GM10248 (cell line): Measurements from ENCODE around the gene AP2A1.

ENCODE experiments used
- CTCF ChIA-PET: fragments of 300-600 bp; sonication (Branson Sonifier 250); formaldehyde crosslinking; extraction: SDS; loops from one replicate; lab custom pipeline; 2021; ENCODE audit warnings: antibody characterized with exemption; lab: Yijun Ruan, JAX
- POLR2A ChIA-PET: fragments of 350-650 bp; sonication (Branson Sonifier 250); formaldehyde crosslinking; extraction: SDS; loops from one replicate; lab custom pipeline; 2020; ENCODE audit warnings: antibody characterized with exemption; lab: Yijun Ruan, JAX
- DNase-seq: peaks from one replicate; pipeline ENCODE4 v3.0.0; 2012; ENCODE audit errors: extremely low spot score
- TF ChIP-seq, protein P1 (sequence below): IDR thresholded peaks from 2 replicates; pipeline ENCODE4 v1.5.1; 2012; ENCODE audit warnings: mild to moderate bottlenecking, low read depth; ENCODE audit errors: extremely low read depth, missing control alignments, control extremely low read depth

Gene AP2A1

DNA sequence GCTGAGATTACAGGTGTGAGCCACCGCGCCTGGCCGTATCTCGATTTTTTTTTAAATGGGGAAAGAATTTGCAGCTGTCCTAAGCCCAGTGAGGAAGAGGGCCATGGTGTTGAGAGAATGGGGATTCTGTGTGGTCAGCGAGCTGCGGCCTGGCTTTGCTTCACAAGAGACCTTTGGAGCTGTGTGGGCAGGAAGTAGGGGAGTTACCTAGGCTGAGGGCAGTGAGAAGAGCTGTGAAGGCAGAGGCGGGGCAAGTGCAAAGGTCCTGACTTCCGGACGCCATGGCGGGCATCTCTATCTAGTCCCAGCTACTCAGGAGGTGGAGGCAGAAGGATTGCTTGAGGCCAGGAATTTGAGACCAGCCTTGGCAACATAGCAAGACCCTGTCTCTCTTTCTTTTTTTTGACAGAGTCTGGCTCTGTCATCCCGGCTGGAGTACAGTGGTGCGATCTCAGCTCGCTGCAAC lies 4.9 kb downstream of the AP2A1 start:
- no peak for DNase-seq
- ChIA-PET CTCF (interaction anchor here (1.5 kb wide), 1 partner anchor 15 kb away, joined by 3 read pairs; no protein-coding TSS in a partner anchor), POLR2A (no interaction called here)
- TF ChIP-seq, protein P1, sequence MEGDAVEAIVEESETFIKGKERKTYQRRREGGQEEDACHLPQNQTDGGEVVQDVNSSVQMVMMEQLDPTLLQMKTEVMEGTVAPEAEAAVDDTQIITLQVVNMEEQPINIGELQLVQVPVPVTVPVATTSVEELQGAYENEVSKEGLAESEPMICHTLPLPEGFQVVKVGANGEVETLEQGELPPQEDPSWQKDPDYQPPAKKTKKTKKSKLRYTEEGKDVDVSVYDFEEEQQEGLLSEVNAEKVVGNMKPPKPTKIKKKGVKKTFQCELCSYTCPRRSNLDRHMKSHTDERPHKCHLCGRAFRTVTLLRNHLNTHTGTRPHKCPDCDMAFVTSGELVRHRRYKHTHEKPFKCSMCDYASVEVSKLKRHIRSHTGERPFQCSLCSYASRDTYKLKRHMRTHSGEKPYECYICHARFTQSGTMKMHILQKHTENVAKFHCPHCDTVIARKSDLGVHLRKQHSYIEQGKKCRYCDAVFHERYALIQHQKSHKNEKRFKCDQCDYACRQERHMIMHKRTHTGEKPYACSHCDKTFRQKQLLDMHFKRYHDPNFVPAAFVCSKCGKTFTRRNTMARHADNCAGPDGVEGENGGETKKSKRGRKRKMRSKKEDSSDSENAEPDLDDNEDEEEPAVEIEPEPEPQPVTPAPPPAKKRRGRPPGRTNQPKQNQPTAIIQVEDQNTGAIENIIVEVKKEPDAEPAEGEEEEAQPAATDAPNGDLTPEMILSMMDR = no peak

DNA sequence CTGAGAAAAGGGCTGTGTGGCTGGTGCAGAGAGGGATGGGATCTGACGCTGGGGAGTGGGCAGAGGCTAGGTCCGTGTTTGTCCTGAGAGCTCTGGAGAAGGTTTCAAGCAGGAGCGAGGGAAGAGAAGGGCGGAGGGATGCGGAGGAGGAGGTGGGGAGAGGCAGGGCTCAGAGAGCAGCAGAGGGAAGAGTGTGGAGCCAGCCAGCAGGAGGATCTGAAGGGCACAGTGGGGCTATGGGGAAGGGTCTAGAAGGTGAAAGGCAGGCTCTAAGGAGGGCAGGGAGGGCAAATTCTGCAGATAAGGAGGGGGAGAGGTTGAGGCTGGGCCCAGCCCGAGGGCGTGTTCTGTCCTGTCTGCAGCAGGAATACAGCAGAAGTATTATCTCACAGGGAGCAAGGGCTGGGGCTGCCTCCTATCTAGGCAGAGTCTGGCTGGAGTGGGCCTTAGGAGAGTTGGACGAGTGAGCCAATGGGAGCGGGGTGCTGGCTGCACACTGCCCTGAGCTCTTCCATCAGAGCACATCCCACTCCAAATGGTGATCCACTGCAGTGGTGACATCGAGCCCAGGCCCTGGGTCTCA lies 6.1 kb downstream of the AP2A1 start:
- POLR2A ChIA-PET = no interaction called here
- TF ChIP-seq, protein P1 = no peak
- DNase-seq = no peak
- CTCF ChIA-PET = no interaction called here

DNA sequence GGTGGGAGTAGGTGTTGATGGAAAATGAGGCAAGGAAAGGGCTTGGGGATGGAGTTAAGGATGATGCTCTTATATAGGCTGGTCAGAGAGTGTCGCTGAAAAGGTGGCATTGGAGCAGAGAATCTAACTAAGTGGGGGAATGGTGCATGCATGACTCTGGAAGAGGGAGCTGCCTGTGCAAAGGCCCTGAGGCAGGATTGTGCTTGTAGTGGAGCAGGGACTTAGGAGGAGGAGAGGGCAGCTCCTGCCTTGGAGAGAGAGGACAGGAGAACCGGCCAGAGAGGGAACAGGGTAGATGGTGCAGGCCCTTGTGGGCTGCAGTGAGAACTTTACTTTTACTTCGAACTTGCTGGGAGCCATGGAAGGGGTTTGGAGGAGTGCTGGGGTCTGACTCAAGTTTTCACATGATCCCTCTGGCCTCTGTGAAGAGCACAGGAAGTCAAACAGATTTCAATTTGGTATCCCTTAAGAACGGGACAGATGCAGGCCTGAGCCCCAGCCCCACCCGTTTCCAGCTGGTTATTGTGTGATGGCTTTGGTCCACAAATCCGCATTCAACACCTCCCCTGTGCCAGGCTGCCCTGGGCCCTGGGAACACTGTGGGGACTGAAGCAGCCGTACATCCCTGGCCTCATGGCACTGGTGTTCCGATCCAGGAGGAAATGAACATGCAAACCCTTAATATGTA lies 7.0 kb downstream of the AP2A1 start:
- DNase-seq = no peak
- ChIA-PET CTCF (no interaction called here), POLR2A (no interaction called here)
- TF ChIP-seq, protein P1 = no peak

DNA sequence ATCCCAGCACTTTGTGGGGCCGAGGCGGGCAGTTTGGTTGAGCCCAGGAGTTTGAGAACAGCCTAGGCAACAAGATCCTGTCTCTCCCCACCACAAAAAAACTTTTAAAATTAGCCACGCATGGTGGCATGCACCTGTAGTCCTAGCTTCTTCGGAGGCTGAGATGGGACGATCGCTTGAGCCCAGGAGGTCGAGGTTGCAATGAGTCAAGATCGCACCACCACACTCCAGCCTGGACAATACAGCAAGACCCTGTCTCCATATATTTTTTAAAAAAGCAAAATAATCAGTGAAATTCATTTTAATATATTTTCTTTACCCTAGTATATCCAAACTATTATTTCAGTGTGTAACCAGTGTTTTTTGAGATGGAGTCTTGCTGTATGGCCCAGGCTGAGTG lies 8.2 kb downstream of the AP2A1 start:
- TF ChIP-seq, protein P1 = no peak
- POLR2A ChIA-PET = no interaction called here
- no peak for DNase-seq
- CTCF ChIA-PET = no interaction called here

DNA sequence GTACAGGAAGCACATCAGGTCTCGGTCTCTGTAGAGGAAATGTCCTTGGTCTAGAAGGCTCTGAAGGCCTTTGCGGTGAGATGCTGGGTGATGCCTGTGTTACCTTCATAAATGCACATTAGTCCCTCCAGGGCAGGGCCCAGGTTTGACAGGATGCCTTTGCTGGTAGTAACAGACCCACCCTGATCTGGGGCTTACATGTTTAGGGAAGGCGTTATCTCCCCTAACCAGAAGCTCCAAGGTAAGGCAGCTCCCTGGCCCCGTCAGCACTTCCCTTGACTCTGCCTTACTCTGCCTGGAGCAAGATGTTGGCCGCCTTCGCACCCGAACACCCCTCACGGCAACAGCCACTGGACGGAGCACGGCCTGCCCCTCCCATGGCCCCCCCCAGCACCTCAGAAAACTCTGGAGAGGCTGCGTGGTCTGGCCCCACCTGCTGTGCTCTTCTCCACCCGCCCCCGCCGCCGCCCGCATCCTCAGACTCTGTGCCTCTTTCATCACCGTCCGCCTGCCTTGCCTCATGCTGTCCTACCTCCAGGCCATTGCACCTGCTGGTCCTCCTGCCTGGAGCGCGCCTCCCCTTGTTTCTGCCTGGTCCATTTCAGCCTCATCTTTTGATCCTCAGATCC lies 9.1 kb downstream of the AP2A1 start:
- CTCF ChIA-PET = no interaction called here
- POLR2A ChIA-PET = no interaction called here
- no peak for DNase-seq
- TF ChIP-seq, protein P1 = no peak

DNA sequence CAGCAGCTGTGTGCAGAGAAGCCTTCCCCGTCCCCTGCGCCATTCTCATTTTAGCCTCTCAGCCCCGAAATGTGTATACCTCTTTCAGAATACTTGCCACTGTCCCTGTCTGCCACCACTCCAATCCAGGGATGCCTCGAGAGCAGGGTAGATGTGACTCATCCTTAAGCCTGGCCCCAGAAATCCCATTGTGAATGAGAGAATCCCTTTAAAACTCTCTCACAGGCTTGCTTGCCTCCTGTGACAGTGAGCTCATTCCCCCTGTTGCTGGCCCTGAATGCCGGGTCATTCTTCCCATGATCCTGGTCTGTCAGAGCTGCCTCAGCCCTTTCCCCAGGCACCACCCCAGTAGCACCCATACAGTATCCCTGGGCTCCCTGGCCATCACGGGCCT lies 9.6 kb downstream of the AP2A1 start:
- no peak for DNase-seq
- TF ChIP-seq, protein P1 = no peak
- ChIA-PET CTCF (no interaction called here), POLR2A (no interaction called here)
